SH-SY5Y (cell line): Measurements from ENCODE around the gene NLRP3.

Experiments used
- GATA2 ChIP-seq: IDR thresholded peaks from 2 replicates; pipeline ENCODE4 v1.6.1; 2011; ENCODE audit warnings: mild to moderate bottlenecking, low read depth, low read length
- GATA3 ChIP-seq: IDR thresholded peaks from 2 replicates; pipeline ENCODE4 v1.6.1; 2011; ENCODE audit warnings: low read depth, mild to moderate bottlenecking, low read length, moderate library complexity

DNA sequence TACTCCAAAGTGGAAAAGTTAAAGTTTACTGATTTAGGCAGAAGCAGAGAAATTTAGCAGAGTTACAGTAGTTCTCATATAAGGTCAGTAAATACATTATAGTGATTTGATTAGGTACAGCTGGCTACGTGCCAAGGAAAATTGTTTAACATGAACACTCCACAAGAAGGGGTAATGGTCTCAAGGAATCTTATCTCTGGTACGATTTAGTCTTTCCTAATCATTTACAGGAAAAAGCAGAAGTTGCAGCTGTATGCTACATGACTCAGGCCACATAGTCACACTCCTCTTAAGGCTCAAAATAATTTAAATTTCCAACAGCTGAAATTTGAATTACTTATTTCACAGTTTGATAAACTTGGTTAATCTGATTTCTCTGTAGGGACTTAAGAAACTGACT lies 78.8 kb downstream of the NLRP3 start:
- TF ChIP-seq GATA2: no peak
- no peak for TF ChIP-seq GATA3
